ACC112 (cell line): Measurements from ENCODE around the gene ZBTB16.

Experiments
- H2AFZ ChIP-seq: fragments of 200-600 bp; sonication (generic); one replicate; pipeline ENCODE4 v1.6.0; 2017; ENCODE audit warnings: antibody characterized with exemption, low read length; ENCODE audit not compliant: unreplicated experiment
- H3K27ac ChIP-seq: fragments of 200-600 bp; sonication (generic); 2 replicates; pipeline ENCODE4 v1.5.1; 2014; ENCODE audit warnings: low read depth, mild to moderate bottlenecking, antibody characterized with exemption, low read length, moderate library complexity
- H3K27me3 ChIP-seq: fragments of 200-600 bp; sonication (generic); 2 replicates; pipeline ENCODE4 v1.6.1; 2014; ENCODE audit warnings: mild to moderate bottlenecking, antibody characterized with exemption, low read length, moderate library complexity, mixed read lengths; ENCODE audit not compliant: insufficient read depth
- H3K36me3 ChIP-seq: fragments of 200-600 bp; sonication (generic); 2 replicates; pipeline ENCODE4 v1.6.1; 2016; ENCODE audit warnings: mild to moderate bottlenecking, antibody characterized with exemption, low read length, moderate library complexity, mixed read lengths; ENCODE audit not compliant: insufficient read depth
- H3K4me1 ChIP-seq: fragments of 200-600 bp; sonication (generic); one replicate; pipeline ENCODE4 v1.6.1; 2016; ENCODE audit warnings: low read length, mixed read lengths; ENCODE audit not compliant: insufficient read depth, unreplicated experiment, control insufficient read depth
- H3K4me3 ChIP-seq: fragments of 200-600 bp; sonication (generic); 2 replicates; pipeline ENCODE4 v1.5.1; 2014; ENCODE audit warnings: mild to moderate bottlenecking, low read depth, low read length
- H3K79me2 ChIP-seq: fragments of 200-600 bp; sonication (generic); one replicate; pipeline ENCODE4 v1.6.0; 2016; ENCODE audit warnings: low read length; ENCODE audit not compliant: control insufficient read depth, unreplicated experiment, insufficient read depth

The ZBTB16 gene, protein sequence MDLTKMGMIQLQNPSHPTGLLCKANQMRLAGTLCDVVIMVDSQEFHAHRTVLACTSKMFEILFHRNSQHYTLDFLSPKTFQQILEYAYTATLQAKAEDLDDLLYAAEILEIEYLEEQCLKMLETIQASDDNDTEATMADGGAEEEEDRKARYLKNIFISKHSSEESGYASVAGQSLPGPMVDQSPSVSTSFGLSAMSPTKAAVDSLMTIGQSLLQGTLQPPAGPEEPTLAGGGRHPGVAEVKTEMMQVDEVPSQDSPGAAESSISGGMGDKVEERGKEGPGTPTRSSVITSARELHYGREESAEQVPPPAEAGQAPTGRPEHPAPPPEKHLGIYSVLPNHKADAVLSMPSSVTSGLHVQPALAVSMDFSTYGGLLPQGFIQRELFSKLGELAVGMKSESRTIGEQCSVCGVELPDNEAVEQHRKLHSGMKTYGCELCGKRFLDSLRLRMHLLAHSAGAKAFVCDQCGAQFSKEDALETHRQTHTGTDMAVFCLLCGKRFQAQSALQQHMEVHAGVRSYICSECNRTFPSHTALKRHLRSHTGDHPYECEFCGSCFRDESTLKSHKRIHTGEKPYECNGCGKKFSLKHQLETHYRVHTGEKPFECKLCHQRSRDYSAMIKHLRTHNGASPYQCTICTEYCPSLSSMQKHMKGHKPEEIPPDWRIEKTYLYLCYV

DNA sequence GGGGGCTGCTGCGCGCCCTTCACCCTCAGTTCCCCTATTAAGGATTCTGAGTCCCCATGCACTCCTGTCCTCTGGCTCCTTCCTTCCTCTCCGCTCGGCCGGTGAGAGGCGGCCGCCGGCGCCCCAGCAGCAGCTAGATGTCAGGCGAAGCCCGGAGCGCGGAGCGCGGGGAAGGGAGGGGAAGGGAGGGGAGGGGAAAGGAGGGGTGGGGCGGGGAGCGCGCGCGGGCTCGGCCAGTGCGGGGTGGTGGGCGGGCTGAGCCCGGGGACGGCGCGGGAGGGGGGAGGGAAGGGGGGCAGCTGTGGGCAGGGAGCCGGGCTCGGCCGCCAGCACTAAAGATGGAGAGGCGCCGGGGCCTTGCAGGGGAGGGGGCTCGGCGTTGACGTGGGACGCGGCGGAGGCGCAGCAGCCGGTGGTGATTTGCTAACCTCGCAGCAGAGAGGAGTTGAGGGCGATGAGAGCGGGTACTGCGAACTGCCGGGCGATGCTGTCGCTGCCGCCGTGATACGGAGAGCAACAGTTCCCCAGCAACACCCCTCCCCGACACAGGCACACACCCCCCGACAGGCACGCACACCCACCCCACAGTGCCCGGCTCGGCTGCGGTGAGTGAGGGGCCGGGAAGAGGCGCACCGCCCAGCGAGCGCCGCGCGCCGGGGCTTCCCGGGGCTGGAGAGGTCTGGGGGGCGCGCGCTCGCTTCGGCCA is at the start of gene ZBTB16:
Gene ZBTB16, plus strand, starts transcription at position 434 of the 706 bp plus-strand sequence. CDS start 3,590 bp downstream, outside the sequence.
- H3K27me3 ChIP-seq, result no peaks in the 10 kb centered on the region
- H3K36me3 ChIP-seq, result peaks cover 12% of the 10 kb centered on the region; the same call in 1 of the 2 replicates
- H3K79me2 ChIP-seq, result peaks cover 48% of the 10 kb centered on the region
- H3K27ac ChIP-seq, result peak within 1 kb of the TSS; percentile 73
- peak within 1 kb of the TSS; percentile 98 for H3K4me3 ChIP-seq
- peak within 1 kb of the TSS; percentile 66 for H2AFZ ChIP-seq
- peaks cover 19% of the 10 kb centered on the region for H3K4me1 ChIP-seq

DNA sequence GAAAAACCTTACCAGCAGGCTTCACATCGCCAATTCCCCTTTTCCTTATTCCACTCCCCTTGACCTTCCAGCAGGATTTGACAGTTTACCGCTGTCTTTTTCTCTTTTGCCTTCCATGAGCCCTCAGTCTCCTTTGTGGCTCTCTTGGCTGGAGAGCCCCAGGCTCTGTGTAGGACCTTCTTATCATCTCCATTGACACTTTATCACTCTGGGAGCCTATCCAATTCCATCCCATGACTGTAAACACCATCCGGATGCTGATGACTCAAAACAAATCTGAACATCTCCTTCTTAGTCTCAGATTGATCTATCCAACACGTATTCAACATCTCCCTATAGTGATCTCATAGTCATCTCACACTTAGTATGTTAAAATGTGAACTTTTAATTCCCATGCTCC is 48.6 kb upstream of the ZBTB16 start:
- H3K4me3 ChIP-seq, result no peak overlapping the region
- H3K27me3 ChIP-seq, result peaks cover 41% of the 10 kb centered on the region
- no peak overlapping the region for H3K27ac ChIP-seq
- no peaks in the 10 kb centered on the region for H3K36me3 ChIP-seq
- no peaks in the 10 kb centered on the region for H3K4me1 ChIP-seq
- no peaks in the 10 kb centered on the region for H3K79me2 ChIP-seq
- no peak overlapping the region for H2AFZ ChIP-seq

DNA sequence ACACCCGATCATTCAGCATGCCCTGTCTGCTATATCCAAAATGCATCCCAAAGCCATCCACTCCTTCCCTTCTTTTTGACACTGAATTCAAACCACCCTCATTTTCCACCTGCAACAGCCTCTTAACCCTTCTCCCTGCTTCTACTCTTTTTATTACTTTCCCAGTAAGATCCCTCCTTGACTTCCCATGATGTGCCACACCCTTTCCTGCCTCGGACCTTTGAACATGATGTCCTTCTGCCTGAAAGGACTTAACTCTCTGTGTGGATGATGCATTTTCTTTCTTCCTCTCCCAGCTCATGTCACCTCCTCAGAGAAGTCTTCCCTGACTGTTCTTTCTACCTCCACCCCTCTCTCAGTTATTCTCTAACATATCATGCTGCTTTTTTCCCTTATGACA is 48.1 kb upstream of the ZBTB16 start:
- H3K4me1 ChIP-seq, result no peaks in the 10 kb centered on the region
- H3K27me3 ChIP-seq, result peaks cover 41% of the 10 kb centered on the region
- H3K4me3 ChIP-seq, result no peak overlapping the region
- H3K36me3 ChIP-seq, result no peaks in the 10 kb centered on the region
- no peak overlapping the region for H3K27ac ChIP-seq
- H2AFZ ChIP-seq, result no peak overlapping the region
- no peaks in the 10 kb centered on the region for H3K79me2 ChIP-seq

DNA sequence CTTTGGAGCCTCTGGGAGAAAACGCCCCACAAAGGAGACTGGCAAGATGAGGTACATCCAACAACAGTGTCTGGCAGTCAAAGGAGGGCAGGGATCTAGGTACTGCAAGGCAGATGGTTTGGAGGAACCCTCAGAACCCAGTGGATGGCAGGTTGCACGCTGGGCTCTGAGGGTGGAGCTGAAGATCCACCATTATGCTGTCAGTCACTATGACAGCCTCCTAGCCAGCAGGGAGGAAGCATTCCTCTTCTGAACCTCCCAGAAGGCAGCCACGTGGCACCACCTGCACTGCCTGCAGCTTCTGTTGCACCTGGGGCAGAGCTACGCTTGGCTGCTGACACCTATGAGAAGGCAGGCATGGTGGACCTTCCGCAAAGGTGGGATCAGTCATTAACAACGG is 44.4 kb upstream of the ZBTB16 start:
- no peak overlapping the region for H3K4me3 ChIP-seq
- no peaks in the 10 kb centered on the region for H3K79me2 ChIP-seq
- no peak overlapping the region for H2AFZ ChIP-seq
- no peaks in the 10 kb centered on the region for H3K36me3 ChIP-seq
- peaks cover 20% of the 10 kb centered on the region for H3K27me3 ChIP-seq
- H3K4me1 ChIP-seq, result no peaks in the 10 kb centered on the region
- H3K27ac ChIP-seq, result no peak overlapping the region

DNA sequence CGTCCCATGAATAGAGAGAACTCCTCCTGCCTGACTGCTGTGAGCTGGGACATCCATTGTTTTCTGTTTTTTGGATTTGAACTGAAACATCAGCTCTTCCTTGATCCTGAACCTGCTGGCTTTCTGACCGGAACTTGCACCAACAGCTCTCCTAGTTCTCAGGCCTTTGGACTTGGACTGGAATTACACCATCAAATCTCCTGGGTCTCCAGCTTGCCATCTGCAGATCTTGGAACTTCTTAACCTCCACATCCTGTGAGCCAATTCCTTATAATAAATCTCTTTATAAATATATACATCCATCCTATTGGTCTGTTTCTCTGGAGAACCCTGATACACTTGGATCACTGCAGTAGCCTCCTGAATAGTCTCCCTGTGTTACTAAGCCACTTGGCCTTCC is 42.5 kb upstream of the ZBTB16 start:
- Histone ChIP-seq H3K4me1 (no peaks in the 10 kb centered on the region), H3K27me3 (peaks cover 18% of the 10 kb centered on the region), H3K79me2 (no peaks in the 10 kb centered on the region), H3K27ac (no peak overlapping the region), H2AFZ (no peak overlapping the region), H3K36me3 (no peaks in the 10 kb centered on the region), H3K4me3 (no peak overlapping the region)

DNA sequence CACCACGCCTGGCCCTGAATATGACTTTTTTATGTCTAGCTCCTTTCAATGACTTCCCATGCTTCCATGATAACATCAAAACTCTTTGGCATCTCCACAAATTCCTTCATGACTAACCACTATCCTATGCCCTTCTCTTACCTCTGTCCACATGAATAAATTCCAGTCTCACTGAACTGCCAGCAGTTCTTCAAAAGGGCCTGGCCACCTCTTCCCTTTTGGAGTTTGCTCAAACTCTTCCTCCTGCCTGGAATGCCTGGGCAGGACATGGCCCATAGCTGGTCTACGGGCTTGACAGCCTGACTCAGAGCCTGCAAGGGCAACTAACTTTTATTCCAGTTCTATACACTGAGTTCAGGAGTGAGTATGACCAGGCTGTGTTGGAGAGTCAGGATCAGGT is 41.8 kb upstream of the ZBTB16 start:
- Histone ChIP-seq H3K4me1 (no peaks in the 10 kb centered on the region), H3K79me2 (no peaks in the 10 kb centered on the region), H3K27me3 (peaks cover 14% of the 10 kb centered on the region), H2AFZ (no peak overlapping the region), H3K4me3 (no peak overlapping the region), H3K36me3 (no peaks in the 10 kb centered on the region), H3K27ac (no peak overlapping the region)

DNA sequence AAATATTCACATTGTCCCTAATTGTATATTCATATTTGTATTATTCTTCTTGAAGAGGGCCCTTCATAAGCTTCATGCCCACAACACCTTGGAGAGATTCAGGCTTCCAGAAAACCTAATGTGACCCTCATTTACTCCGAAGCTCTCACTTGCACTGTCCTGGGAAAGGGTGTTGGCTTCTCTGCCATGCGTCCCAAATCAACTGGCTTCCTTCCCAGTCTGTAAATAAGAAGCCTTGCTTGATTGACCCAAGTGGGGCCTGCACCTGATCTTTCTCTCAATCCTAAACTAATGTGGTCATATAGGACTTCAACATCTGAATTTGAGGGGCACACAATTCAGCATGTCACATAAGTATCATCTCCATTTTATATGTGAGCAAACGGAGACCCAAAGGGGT is 40.5 kb upstream of the ZBTB16 start:
- Histone ChIP-seq H3K4me1 (no peaks in the 10 kb centered on the region), H3K79me2 (no peaks in the 10 kb centered on the region), H3K4me3 (no peak overlapping the region), H3K36me3 (no peaks in the 10 kb centered on the region), H2AFZ (no peak overlapping the region), H3K27me3 (peaks cover 18% of the 10 kb centered on the region; the same call in 1 of the 2 replicates), H3K27ac (no peak overlapping the region)

DNA sequence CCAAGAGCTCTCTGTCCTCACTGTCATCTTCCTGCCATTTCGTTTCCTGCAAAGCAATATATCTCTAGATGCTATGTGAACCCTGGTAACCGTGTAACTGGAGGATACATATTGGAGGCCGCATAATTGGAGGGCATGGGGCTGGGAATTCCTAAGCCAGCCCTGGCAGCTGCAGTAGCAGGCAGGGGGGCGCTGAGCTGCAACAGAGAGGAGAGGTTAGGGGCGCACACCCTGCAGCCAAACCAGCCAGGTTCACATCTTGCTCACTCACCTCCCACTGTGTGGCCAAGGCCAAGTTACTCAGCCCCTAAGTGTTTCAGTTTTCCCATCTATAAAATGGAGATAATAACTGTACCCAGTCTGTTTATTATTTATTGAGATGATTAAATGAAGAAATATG is 39.9 kb upstream of the ZBTB16 start:
- Histone ChIP-seq H3K36me3 (no peaks in the 10 kb centered on the region), H3K27ac (no peak overlapping the region), H3K4me1 (no peaks in the 10 kb centered on the region), H2AFZ (no peak overlapping the region), H3K4me3 (no peak overlapping the region), H3K27me3 (peaks cover 21% of the 10 kb centered on the region; the same call in 1 of the 2 replicates), H3K79me2 (no peaks in the 10 kb centered on the region)

DNA sequence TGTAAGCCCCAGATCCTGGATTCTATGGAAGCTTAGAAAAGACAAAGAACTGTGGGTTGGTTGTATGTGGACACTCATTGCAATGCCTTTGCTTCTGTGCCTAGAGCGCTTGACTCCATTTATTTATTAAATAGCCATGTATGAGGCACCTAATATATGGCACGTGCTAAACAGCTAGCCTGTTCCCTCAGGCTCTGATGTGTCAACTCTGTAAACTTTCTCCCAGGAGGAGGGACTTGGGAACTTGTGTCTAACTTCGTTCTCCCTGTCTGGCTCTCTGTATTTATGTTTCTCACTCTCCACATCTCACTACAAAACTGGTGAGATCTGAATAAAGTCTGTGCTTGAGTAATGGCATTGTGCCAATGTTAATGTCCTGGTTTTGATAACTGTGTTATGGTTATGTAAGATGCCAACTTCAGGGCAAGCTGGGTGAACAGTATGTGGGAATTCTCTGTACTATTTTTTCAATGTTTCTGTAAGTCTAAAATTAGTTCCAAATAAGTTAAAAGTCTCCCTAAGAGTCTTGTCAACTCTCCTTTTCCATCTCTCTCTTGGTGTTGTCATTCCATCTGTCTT is 34.1 kb upstream of the ZBTB16 start:
- Histone ChIP-seq H3K79me2 (no peaks in the 10 kb centered on the region), H2AFZ (no peak overlapping the region), H3K36me3 (no peaks in the 10 kb centered on the region), H3K4me3 (no peak overlapping the region), H3K27me3 (peaks cover 74% of the 10 kb centered on the region), H3K4me1 (no peaks in the 10 kb centered on the region), H3K27ac (no peak overlapping the region)

DNA sequence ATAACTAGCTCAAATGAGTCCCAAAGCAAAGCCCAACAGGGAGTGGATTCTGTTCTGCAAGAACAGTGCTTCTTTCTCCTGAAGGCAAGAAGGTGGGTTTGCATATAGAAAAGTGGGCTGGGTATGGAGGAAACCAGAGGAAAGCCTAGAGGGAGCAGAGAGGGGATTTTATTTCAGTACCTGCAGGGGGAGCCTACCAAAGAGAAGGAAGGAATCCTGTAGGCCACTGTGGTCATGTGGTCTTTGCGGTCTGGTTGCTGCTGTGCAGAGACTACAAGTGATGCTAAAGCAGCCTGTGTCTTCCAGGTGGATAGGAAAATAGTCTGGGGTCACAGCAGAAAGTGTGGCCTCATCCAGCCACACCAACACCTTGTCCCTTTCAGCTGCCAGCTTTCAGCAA is 33.2 kb upstream of the ZBTB16 start:
- Histone ChIP-seq H3K27ac (no peak overlapping the region), H3K27me3 (peaks cover 79% of the 10 kb centered on the region), H3K36me3 (no peaks in the 10 kb centered on the region), H3K79me2 (no peaks in the 10 kb centered on the region), H3K4me1 (no peaks in the 10 kb centered on the region), H2AFZ (no peak overlapping the region), H3K4me3 (no peak overlapping the region)
